NCI-H526 treated with DMSO at 0.1 percent for 48 hours (cell line): Measurements from ENCODE around the gene CD19.
"Not testable (repeated sequence)": the region's sequence is repeated elsewhere in the genome, so short reads cannot be mapped to it uniquely, and the experiment has no call there.

Experiments
- DNase-seq: peaks from one replicate; lab custom pipeline; 2025; lab: John Stamatoyannopoulos, UW

CD19 gene

DNA sequence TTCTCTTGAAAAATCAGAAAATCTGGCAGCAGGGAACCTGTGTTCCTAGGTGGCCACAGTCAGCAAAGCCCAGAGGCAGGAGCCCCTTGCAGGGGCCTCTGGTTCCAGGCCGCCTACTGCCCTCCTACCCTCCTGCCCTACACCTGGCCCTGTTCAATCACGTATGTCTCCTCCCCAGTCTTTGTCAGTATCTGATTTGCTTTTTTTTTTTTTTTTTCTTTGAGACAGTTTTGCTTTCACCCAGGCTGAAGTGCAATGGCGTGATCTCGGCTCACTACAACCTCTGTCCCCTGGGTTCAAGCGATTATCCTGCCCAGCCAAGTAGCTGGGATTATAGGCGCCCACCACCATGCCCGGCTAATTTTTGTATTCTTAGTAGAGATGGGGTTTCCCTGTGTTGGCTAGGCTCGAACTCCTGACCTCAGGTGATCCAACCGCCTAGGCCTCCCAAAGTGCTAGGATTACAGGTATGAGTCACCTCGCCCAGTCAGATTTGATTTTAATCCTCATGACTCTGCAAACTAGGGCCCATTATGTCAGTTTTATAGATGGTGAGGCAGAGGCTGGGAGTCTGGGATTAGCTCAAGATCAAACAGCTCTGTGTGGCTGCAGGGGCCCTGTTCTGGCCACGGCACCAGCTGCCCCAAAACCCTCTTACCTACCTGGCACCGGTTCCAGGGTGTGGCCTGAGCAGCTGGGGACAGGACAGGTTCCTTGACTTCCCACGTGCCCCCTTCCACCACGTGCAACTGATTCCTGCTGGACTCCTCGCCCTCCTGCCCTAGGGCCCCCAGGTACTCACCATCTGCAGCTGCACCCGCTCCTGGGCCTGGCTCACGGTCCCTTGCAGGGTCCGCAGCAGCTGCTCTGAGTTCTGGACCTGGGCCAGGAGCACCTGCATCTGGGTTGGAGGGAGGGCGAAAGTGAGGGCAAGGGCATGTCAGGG, 21.4 kb upstream of the CD19 start:
- no peak for DNase-seq

DNA sequence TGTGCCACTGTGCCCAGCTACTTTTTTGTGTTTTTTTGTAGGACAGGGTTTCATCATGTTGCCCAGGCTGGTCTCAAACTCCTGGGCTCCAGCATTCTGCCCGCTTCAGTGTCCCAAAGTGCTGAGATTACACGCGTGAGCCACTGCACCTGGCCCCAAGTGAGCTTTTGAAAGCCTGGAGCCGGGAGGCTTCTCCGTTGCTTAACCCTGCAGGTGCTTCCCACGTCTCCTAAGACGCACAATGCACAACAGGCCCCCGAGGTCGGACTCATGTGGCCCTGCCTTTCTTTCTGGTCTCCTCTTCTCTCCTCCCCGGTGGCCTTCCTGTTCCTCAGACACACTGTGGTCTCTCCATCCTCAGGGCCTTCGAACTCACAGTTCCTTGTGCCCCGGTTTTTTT, 19.2 kb upstream of the CD19 start:
- DNase-seq: no peak

DNA sequence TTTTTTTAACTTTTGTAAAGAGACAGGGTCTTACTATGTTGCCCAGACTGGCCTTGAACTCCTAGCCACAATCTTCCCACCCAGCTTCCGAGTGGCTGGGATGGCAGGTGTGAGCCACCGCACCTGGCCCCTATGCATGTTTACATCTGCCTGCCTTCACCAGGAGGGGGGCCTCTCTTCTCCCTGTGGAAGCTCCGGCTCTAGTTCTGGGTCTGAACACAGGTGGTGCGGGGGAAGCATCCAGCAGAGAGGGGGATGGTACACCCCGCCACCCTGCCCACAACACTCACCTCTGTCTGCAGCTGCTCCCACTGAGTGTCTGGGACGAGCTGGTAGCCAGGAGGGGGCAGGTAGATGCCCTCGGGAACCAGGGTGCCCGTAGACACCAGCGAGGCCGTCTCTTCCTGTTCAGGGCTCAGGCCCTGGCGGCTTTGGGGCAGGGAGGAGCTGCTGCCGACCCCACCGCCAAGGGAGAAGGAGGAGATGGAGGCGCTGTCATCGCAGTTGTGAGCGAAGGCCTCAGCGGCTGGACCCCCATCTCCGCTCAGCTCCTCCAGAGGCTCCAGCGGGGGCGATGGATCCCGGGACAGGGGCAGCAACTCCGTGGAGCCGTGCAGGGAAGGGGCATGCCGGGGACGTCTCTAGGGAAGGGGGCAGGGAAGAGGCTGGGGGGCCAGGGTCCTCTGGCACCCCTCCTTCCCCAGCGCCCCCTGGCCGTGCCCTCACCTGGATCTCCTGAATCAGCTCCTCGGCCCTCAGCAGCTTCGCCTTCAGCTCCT, 17.6 kb upstream of the CD19 start:
- DNase-seq: no peak

DNA sequence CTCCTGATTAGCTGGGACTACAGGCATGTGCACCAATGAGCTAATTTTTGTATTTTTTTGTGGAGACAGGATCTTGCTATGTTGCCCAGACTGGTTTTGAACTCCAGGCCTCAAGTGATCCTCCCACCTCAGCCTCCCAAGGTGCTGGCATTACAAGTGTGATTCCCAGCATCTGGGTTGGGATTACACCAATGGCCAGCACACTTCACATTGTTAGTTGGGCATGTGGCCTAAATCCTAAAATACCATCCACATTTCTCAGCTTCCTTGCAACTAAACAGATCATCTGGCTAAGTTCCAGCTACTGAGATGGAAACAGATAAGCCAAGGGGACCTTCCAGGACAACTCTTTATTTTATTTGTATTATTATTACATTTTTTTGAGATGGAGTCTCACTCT, 16.6 kb upstream of the CD19 start:
- DNase-seq: no peak

DNA sequence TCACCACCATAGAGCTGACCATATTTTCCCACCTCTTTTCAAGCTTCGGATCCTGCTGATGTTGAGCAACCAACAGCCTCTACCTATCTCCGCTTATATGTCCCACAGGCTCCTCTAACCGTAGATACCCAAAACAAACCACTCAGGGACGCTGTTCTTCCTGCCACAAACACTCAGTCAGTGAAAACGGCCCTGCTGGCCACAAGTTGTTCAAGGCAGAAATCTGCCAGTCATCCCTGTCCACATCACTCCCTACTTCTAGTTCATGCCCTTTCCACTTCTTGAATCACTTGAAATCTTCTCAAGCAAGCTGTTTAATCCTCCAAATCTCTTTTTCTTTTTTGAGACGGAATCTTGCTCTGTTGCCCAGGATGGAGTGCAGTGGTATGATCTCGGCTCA, 14.7 kb upstream of the CD19 start:
- DNase-seq: no peak

DNA sequence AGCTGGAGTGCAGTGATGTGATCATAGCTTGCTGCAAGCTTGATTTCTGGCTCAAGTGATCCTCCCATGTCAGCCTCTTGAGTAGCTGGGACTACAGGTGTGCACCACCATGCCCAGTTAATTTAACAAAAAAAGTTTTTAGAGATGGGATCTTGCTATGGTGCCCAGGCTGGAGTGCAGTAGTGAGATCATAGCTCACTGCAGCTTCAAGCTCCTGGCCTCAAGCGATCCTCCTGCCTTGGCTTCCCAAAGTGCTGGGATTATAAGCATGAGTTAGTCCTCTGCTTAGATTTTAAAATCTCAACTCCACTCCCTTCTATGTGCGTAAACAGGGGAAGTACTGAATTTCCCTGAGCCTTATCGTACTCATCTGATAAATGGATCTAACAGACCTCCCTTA, 13.1 kb upstream of the CD19 start:
- no peak for DNase-seq

DNA sequence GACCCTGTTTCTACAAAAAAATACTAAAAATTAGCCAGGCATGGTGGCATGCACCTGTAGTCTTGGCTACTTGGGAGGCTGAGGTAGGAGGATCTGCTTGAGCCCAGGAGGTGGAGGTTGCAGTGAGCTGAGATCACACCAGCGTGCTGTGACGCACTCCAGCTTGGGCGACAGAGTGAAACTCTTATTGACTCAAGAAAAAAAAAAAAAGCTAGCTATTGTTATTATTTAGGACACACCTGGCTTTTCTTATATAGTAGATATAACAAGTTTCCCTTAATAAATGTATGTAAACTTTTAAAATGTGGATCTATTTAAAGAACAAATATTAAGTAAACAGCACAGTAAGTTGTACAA, 8.6 kb upstream of the CD19 start:
- no peak for DNase-seq

DNA sequence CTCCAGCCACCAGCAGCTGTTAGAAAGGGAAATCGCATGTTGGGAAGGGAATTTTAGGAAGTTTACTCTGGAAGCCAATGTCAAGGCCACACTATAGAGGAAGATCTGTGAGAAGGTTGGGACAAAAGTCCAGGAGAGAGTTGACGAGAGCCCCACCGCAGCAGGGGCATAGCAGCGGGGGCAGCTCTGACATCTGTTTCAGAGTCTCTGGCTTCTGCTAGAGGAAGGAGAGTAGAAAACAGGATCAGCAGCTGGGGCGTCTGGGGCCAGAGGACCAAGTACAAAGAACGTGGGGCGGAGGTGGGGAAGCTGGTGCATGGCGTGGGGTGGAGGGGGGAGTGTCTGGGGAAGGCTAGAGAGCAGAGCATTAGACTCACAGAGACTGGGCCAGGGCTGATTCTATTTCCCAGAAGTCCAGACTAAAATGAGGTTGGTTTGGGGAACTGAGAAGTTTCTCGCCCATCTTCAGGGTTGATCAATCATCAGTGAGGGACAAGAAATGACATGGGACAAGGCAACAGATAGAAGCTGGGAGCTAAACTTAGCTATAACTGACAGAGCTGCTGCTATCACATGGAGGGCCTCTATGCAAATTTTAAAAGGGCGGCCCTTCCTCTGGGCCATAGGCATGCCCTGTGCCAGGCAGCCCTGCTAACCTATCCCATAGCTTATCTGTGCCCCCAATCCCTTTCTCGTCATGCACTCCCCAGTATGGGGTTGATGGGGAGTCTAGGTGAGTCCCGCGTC, 7.9 kb upstream of the CD19 start:
- peak; percentile 61 for DNase-seq

DNA sequence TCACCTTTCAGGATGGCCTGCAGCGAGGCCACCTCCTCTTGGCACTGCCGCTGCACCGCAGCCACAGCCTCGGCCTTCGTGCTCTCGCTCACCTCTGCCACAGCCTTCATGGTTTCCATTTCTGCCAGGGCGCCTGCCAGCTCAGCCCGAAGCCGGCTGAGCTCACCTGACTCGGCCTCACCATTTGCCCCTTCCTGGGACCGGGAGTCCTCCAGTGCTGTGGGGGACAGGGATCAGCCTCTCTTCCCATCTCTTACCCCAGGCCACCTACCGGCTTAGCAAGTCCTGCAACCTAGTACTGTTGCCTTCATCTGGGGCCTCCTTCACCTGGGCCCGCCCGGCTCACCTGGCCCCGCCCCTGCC, 7.4 kb upstream of the CD19 start:
- no peak for DNase-seq

DNA sequence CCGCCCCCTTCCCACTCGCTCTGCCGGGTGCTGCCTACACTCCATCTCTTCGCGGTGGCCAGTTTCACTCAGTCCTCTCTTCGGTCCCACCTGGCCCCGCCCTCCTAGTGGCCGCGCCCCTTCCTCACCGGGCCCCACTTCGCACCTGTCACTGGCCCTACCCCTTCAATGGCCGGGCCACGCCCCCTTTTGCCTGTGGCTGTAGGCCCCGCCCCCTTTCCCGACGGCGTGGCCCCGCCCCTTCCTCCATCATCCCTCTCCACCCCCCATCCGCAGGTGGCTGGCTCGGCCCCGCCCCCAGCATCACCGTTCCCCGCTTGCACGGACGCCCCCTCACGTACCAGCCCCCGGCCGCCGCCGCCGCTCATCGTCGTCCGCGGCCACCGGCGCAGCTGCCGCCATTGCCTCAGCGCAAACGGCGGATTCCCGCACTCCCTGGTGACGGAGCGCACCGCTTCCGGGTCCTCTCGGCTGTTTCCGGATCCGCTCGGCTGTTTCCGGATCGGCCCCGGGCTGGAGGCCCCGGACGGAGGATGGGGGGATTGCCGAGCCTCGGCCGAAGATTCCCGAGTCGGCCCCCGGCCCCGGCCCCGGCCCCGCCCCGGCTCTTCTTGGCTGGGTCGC, 6.9 kb upstream of the CD19 start, which contains the start of gene RABEP2:
Gene RABEP2, minus strand, starts transcription at position 477 of the 624 bp plus-strand sequence. Its CDS starts 75 bp downstream, at position 402.
- peak; percentile 92 for DNase-seq

DNA sequence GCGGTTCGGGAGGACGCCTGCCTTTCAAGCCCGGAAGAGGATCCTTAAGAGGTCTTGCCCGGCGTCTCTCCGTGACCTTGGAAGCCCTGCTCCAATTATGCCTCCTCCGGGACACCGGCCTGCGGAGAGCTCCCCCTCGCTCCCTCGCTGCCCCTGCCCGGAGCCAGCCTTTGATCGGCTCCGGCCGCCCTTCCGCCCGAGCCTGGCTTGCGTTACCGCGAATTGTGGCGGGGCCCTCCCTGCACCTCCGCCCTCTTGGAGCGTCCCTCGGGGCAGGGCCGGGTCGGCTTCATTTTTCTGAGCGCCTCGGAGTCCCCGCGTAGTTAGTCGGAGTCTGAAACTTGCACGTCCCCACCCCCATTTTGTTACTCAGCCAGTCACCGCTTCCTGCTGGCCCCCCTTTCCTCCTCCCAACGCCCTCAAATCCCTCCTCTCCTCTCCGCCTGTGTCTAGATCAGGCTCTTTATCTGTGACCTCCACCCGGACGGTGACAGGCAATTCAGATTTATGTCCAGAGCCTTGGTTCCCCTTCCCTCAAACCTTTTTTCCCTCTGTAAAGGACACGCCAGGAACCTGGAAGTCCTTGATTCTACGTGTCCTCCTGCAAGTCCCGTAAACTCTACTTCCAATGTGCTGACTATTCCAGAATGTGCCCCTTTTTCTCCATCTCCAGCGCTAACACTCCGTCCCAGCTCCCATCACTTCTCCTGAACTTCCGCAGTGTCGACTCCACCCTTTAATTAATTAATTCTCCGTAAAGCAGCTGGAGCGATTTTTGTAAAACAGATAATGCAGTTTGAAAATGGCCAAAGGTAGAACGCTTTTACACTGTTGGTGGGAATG, 6.2 kb upstream of the CD19 start:
- peak; percentile 56 for DNase-seq

DNA sequence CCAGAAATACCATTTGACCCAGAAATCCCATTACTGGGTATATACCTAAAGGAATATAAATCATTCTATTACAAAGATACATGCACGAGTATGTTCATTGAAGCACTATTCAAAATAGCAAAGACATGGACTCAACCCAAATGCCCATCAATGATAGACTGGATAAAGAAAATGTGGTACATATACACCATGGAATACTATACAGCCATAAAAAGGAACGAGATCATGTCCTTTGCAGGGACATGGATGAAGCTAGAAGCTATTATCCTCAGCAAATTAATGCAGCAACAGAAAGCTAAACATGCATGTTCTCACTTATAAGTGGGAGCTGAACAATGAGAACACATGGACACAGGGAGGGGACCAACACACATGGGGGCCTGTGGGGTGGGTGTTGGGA, 5.5 kb upstream of the CD19 start:
- DNase-seq: not testable (repeated sequence)

DNA sequence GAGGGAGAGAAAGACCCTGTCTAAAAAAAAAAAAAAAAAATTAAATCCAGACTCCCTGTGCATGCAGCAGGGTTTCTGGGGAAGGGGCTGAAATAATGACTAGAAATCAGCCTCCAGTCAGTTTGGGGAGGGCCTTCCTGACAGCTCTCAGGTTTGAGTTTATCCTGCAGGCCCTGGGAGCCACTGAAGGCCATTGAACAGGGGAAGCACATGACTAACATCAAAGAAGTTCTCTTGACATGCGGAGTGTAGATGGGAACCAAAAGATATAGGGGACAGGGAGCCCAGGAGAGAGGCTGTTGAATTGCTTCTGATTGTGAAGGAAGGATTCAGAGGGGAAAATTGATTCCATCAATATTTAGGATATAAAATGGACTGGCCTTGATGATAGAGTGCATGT, 4.0 kb upstream of the CD19 start:
- no peak for DNase-seq

DNA sequence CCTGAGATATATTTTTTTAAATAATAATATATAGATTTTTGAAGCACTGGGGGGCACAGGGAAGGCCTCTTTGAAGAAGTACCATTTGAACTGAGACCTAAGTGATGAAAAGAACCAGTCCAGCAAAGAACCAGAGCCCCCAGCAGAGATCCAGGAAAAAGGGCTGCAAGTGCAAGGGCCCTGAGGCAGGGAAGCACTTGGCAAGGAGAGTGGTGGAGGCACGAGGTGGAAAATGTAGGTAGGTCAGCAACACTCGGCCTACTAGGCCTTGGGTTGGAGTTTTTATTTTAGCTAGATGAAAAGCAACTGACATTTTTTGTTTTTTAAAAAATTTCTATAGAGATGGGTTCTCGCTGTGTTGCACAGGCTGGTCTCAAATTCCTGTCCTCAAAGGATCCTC, 1.6 kb upstream of the CD19 start:
- no peak for DNase-seq

DNA sequence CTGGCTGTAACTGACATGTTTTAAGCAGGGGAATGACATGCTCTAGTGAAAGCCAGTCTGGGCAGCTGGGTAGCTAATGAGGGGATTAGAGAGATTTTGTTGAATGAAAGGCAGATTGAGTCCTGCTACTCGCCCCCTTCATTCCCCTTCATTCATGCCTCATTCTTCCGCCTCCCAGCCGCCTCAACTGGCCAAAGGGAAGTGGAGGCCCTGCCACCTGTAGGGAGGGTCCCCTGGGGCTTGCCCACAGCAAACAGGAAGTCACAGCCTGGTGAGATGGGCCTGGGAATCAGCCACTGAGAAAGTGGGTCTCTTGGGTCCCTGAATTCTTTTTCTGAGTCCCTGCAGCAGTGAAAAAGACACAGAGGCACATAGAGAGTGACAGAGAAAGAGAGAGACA, 1.1 kb upstream of the CD19 start:
- DNase-seq: no peak

DNA sequence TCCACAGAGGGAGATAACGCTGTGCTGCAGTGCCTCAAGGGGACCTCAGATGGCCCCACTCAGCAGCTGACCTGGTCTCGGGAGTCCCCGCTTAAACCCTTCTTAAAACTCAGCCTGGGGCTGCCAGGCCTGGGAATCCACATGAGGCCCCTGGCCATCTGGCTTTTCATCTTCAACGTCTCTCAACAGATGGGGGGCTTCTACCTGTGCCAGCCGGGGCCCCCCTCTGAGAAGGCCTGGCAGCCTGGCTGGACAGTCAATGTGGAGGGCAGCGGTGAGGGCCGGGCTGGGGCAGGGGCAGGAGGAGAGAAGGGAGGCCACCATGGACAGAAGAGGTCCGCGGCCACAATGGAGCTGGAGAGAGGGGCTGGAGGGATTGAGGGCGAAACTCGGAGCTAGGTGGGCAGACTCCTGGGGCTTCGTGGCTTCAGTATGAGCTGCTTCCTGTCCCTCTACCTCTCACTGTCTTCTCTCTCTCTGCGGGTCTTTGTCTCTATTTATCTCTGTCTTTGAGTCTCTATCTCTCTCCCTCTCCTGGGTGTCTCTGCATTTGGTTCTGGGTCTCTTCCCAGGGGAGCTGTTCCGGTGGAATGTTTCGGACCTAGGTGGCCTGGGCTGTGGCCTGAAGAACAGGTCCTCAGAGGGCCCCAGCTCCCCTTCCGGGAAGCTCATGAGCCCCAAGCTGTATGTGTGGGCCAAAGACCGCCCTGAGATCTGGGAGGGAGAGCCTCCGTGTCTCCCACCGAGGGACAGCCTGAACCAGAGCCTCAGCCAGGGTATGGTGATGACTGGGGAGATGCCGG, 769 bp downstream of the CD19 start:
- DNase-seq: no peak

DNA sequence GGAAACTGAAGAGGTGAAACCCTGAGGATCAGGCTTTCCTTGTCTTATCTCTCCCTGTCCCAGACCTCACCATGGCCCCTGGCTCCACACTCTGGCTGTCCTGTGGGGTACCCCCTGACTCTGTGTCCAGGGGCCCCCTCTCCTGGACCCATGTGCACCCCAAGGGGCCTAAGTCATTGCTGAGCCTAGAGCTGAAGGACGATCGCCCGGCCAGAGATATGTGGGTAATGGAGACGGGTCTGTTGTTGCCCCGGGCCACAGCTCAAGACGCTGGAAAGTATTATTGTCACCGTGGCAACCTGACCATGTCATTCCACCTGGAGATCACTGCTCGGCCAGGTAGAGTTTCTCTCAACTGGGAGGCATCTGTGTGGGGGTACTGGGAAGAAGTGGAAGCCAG, 1.4 kb downstream of the CD19 start:
- no peak for DNase-seq

DNA sequence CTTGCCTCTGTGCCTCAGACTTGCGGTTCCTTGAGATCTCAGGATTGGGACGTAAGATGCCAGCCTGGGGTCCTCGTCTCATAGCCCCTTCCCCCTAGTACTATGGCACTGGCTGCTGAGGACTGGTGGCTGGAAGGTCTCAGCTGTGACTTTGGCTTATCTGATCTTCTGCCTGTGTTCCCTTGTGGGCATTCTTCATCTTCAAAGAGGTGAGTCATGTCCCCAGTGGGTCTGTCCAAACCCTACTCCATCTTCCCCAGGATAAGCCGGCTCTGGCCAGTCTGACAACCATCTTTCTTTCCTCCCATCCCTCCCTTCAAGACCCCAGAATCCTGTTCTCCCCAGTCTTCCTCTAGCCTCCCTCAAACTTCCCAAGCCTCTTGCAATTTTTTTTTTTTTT, 3.6 kb downstream of the CD19 start:
- DNase-seq: no peak

DNA sequence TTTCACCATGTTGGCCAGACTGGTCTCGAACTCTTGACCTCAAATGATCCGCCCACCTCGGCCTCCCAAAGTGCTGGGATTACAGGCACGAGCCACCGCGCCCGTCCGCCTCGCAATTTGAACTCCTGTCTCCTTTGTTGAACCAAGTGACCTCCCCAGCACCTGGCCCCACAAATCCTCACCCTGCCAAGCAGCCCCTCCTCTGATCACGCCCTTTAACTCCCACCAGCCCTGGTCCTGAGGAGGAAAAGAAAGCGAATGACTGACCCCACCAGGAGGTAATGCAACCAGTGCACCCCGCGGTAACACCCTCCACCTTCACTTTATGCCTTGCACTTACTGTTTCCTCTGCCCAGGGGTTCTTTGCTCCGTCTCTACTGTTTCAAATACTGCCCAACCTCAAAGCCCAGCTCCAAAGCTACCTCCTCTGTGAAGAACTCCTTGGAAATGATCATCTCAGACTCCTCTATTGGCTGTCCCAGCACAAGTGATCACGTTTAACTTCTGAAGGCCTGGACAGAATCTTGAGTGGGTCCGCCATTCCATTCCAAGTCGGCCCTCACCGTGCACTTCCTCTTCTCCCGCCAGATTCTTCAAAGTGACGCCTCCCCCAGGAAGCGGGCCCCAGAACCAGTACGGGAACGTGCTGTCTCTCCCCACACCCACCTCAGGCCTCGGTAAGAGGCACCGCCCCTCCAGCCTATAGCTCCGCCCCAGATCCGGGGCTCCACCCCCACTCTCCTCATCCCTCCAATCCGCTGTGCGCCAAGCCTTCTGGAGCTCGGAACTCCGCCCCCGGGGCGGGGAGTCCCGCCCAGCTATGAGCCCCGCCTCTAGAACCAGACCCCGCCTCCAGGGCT, 4.4 kb downstream of the CD19 start:
- peak; percentile 42 for DNase-seq
